GM10266 (cell line): ENCODE results near the gene MYO10.

ENCODE experiments used
- DNase-seq: peaks from one replicate; pipeline ENCODE4 v3.0.0; 2012; ENCODE audit errors: extremely low spot score
- CTCF ChIP-seq: IDR thresholded peaks from 2 replicates; pipeline ENCODE4 v1.5.1; 2012; ENCODE audit warnings: mild to moderate bottlenecking, low read depth; ENCODE audit not compliant: control insufficient read depth, insufficient read depth; ENCODE audit errors: missing control alignments

The MYO10 gene

GRCh38 chr5:16788957-16789356 lies 147.1 kb downstream of the MYO10 start:
- TF ChIP-seq CTCF, result no peak
- no peak for DNase-seq

- TF ChIP-seq CTCF, result no peak
- DNase-seq, result no peak
Observed at GRCh38 chr5:16787278-16787677, 148.8 kb downstream of the MYO10 start.

- TF ChIP-seq CTCF, result no peak
- DNase-seq, result no peak
Observed at GRCh38 chr5:16784843-16785791, 151.0 kb downstream of the MYO10 start.

GRCh38 chr5:16784088-16784487 lies 152.0 kb downstream of the MYO10 start:
- no peak for TF ChIP-seq CTCF
- no peak for DNase-seq

GRCh38 chr5:16781828-16782626 lies 154.1 kb downstream of the MYO10 start:
- no peak for TF ChIP-seq CTCF
- DNase-seq, result no peak

- no peak for TF ChIP-seq CTCF
- no peak for DNase-seq
Observed at GRCh38 chr5:16780325-16780724, 155.8 kb downstream of the MYO10 start.
